ENCODE results near the gene ACADVL.
A peak's percentile ranks its signal among the peaks of the same experiment; 100 is the strongest.

ACADVL gene

GRCh38 chr17:7191571-7192270 lies 28.0 kb upstream of the ACADVL start:
- DNase-seq (ENCODE audit: low spot score), result peak; percentile 61

- DNase-seq (ENCODE audit: low spot score), result no peak
Observed at GRCh38 chr17:7192271-7192937, 27.3 kb upstream of the ACADVL start.

GRCh38 chr17:7195971-7196370 lies 23.8 kb upstream of the ACADVL start:
- DNase-seq (ENCODE audit: low spot score), result no peak

DNA sequence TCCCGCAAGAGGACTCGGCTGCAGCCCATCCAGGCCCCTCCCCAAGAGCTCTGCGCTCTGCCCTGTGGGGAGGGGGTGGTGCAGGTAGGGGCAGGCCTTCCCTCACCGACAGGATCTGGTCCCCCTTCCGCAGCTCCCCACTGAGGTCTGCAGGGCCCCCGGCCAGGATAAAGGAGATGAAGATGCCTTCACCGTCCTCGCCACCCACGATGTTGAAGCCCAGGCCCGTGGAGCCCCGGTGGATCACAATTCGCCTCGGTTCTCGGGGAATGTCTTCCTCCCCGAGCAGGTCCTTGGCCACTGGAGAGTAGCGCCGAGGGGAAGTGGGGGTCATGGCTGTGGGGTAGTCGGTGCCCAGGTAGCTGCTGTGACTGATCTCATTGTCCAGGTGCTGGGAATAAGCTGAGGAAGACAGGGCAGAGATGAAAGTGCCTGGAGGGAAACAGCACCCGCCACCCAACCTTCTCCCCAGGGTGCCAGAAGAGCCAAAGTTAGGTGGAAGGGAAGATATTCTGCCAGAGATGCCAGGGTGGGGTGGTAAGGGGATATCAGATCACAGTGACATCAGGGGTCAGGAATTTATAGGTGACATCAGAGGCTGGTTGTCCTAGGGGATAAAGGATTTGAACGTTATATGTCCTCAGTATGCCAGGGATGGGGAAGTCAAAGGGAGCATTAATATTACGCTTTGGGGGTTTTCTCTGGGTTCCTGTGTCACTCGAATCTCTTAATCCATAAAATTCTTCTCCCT lies 22.9 kb upstream of the ACADVL start:
- no peak for DNase-seq (ENCODE audit: low spot score)

DNA sequence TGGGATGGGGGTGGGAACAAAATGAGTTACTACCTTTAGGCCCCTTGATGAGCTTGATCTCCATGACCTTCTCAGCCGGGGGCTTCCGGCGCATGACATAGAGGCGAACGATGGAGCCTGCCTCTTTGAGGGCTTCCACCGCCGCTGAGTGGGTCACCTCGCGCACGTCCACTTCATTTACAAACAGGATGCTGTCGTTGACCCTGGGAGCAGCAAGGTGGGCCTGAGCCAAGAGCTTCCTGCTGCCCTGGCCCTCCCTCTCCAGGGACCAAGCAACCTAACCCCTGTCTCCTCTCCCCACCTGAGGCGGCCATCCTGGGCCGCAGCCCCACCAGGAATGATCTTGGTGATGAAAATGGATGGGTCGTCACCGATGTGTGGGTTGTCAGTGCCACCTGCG lies 16.3 kb upstream of the ACADVL start:
- no peak for DNase-seq (ENCODE audit: low spot score)

- DNase-seq (ENCODE audit: low spot score), result no peak
Observed at GRCh38 chr17:7204336-7204735, 15.4 kb upstream of the ACADVL start.

DNA sequence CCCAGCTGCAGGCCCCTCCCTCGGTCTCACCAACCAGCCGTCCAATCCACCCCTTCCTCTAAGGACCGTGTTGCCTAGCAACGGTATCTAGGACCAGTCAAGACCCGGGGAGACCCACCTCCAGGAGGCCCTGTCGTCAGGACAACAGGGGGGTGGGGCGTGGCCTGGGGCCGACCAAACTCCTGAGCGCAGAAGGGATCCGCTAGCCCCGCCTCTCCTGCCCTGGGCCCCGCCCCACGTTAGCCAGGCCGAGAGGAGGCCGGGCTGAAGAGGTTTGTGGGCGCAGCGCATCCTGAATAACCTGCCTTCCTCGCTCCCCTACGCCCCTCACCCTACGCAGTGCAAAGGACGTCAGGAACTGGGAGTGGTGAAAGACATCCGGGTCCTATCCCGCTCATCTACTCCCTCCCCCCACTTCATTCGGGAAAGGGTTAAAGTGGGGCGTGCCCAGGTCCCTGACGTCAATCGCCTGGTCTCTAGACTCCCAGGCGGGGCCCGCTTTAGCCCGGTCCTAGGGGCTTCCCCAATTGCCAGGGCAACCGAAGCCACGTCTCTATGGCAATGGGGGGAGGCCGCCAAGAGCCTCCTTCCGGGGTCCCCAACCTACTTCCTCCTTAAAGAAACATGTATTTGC lies 14.8 kb upstream of the ACADVL start:
- no peak for DNase-seq (ENCODE audit: low spot score)

GRCh38 chr17:7205561-7205960 lies 14.2 kb upstream of the ACADVL start:
- no peak for DNase-seq (ENCODE audit: low spot score)

- no peak for DNase-seq (ENCODE audit: low spot score)
Observed at GRCh38 chr17:7207120-7208001, 12.4 kb upstream of the ACADVL start.

GRCh38 chr17:7208027-7208571 lies 11.6 kb upstream of the ACADVL start:
- no peak for DNase-seq (ENCODE audit: low spot score)

- DNase-seq (ENCODE audit: low spot score), result no peak
Observed at GRCh38 chr17:7208754-7209460, 10.8 kb upstream of the ACADVL start.

DNA sequence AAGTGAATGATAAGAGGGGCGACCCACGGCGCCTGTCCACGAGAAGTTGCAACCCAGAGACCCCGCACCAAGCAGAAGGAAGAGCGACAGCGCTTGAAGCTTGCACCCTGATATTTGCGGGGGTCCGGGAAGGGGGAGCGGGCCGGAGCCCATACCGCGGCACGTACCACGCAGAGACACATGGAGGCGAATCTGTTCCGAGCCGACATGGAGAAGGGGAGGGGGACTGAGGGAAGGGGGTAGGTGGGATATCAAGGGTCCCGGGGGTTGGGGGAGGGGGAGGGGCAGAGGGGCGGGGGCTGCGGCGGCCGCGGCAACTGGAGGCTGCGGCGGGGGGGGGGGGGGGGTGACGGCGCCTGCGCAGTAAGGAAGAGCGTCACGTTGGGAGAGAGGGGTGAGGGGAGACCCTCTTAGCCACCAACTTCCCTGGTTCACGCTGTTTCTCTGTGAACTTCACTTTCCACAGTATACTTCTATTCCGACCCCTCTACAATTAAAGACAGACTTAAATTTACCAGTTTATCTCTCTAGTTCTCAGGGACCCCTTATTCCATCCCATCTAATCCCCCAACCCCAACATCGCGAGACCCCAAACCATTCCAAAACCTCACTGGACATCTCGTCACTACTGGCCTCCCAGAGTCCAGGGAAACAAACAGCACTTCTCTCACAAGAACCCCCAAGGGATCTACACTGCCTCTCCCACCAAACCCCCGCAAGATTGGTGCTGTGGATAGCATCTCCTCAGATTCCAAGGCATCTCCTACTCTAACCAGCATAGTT lies 8.1 kb upstream of the ACADVL start:
- DNase-seq (ENCODE audit: low spot score), result no peak

DNA sequence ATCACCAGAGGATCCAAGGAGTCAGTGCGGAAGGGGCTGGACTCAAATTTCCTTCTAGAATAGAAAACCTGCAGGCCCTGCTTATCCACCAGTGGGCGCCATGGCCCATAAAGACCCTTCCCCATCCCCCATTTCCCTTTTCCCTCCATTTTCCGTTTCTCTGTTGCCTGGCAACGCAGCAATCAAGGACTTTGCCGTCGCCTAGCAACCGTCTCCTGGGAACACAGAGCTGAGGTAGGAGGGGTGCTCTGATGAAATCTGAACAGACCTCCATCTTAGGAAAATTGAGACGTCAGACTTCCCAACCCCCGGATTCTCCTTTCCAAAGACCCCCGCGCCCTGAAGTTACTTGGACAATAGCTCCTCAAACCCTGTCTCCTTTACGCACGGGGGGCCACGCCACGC lies 5.8 kb upstream of the ACADVL start:
- DNase-seq (ENCODE audit: low spot score), result peak; percentile 71

DNA sequence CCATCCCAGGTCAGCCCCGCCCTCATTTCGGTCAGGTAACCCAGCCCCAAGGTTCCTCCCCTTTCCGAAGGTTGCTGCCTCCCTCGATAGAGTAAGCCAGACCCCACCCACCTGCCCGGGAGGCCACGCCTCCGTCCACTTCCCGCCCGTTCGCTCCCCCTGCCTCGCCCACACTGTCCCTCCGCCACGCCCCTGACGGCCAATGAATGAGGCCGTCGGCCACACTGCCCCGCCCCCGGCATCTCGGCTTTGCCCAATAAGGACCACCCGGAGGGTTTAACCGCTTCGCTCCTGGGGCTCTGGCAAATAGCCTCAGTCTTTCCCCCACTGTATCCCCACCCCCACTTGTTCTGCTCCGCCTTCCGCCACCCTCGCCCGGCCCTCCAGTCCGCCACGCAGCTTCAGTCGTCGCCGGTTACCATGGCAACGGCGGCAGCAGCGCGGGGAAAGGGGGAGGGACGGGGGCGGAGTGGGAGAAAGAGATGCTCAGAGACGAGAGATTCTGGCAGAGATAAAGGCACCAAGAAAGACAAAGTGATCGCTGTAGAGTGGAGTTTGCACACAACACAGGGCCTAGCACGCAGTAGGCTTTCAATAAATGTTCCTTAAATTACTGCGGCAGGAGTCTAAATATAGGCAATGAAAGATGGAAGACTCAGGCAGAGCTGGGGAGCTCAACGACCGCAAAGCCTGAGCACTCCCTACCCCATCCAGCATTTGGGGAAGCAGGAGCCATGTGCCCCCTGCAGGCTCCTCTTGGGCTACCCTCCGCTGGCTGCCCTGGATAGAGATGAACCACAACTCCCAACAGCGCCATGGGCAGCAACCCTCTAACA lies 5.2 kb upstream of the ACADVL start:
- DNase-seq (ENCODE audit: low spot score), result peak; percentile 96

DNA sequence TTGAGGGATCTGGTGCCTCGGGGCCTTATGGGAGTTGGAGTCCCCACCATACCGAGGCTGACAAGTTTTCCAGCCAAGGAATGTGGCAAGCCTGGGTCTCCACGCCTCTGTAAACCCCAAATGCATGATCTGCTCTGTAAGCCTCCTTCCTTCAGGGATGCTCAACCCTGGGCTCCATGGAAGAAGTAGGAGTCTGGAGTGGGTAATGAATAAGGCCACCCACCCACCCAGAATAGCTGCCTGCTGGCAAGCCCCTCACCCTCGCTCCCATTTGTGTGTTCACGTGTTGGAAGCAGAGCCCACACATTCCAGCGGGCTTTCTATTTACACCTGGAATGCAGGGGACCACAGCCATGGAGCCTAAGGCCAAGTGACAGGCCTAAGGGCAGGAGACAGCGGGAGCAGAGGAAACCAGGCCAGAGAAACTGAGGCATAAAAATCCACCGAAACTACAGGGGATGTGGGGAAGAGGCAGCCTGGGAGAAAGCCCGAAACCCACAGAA lies 4.6 kb upstream of the ACADVL start:
- no peak for DNase-seq (ENCODE audit: low spot score)

GRCh38 chr17:7215652-7216180 lies 4.0 kb upstream of the ACADVL start:
- no peak for DNase-seq (ENCODE audit: low spot score)

DNA sequence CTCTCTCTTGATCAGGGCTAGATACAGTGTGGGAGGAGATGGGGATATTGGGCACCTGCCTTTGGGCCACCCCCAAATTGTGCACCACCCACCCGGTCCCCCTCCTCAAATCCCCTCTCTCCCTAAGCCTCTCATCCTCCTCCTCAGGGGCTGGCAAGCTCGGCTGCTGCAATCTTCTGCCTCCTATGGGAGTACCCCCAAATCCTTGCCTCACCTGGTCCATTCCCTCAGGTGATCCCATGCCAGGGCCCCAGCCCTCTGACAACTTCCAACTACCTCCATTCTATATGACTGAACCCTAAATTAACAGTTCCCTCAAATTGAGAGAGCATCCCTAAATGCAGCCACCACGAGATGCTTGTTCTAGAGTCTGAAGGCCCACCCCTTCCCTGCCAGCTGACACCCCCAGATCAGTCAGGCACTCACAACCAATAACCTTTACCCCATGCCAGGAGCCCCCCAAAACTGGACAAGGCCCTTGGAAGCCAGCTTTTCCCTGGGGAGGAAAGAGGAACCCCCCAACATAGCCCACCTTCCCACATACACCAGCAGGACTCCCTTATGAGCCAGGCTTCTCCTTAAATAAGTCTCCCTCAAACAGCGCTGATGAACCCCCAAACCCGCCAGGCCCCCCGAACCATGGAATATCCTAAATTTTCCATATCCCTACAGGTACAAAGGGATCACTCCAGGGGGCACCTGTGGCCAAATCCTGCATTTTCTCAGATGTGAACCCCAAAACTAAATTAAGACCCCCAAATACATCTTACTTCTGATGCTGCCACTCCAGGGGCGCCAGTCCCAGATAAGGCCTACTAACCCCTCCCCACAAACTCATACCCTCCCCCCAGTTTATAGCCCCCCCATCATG lies 3.3 kb upstream of the ACADVL start:
- DNase-seq (ENCODE audit: low spot score), result no peak

All from HuH-7.5 (cell line).